ENCODE measurements around the gene CPVL.

DNA sequence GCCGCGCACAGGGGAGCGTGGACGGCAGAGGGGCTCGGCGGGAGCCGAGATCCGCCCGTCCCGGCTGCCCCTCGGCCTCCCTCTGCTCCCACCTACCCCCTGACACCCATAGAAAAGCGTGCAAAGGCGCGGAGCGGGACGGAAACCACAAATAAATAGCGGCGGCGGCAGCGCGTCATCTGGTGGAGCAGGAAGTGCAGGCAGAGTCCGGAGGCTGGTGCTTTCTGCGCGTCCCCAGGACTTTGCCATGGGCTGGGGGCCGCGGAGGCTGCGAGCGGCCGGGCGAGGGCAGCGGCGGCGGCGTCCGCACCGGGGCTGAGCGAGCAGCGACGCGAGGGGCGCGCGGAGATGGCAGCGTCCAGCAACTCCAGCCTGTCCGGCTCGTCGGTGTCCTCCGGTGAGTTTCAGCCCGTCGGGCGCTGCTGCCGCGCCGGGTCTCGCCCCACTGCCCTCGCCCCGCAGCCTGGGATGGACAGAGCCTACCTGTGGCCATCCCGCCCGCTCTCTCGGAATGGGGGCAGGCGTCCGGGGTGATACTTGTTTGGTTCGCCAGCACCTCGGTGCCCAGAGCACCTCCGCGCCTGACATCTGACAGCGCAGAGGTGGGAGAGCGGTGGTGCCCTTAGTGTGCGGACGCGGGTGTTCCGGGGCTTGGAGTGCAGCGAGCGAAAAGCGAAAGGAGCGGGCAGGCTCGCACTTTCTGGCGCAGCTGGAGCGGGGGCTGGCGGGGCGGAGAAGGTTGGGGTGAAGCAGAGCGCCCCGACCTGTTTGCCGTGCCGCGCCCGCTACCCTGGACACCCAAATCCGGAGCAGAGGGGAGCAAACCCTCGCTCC, 48.5 kb upstream of the CPVL start, which contains the start of gene CHN2:
- TF ChIP-seq CTCF (conservative IDR thresholded peaks at IDR 0.05) (no peak), ZFX (IDR thresholded peaks at IDR 0.05) (no peak)

Measured in C4-2B (cell line).